Endodermal cell (in vitro differentiated cells): ENCODE measurements around the gene PP2D1. TPM values are rescaled to one million over a fixed set of nuclear protein-coding genes. Genes with fewer than 3 reads are reported as not detected.
"Not testable (repeated sequence)": the region's sequence is repeated elsewhere in the genome, so short reads cannot be mapped to it uniquely, and the experiment has no call there.

Source experiments
- DNase-seq: peaks from one replicate; pipeline ENCODE4 v3.0.0-alpha.2; 2017
- H3K27ac ChIP-seq: 2 replicates; pipeline ENCODE4 v1.5.1; 2013; ENCODE audit warnings: mild to moderate bottlenecking, low read depth, low read length, moderate library complexity
- H3K27me3 ChIP-seq: 2 replicates; pipeline ENCODE4 v1.6.1; 2013; ENCODE audit warnings: mild to moderate bottlenecking, low read length, moderate library complexity; ENCODE audit not compliant: insufficient read depth, control insufficient read depth, poor library complexity, severe bottlenecking
- H3K36me3 ChIP-seq: 2 replicates; pipeline ENCODE4 v1.7.0; 2013; ENCODE audit warnings: mild to moderate bottlenecking, low read length, moderate library complexity; ENCODE audit not compliant: control insufficient read depth, insufficient read depth
- H3K4me1 ChIP-seq: one replicate; pipeline ENCODE4 v1.7.0; 2013; ENCODE audit warnings: low read length; ENCODE audit not compliant: control insufficient read depth, insufficient read depth
- H3K4me3 ChIP-seq: 2 replicates; pipeline ENCODE4 v1.5.1; 2013; ENCODE audit warnings: mild to moderate bottlenecking, low read length, moderate library complexity
- H3K9ac ChIP-seq: 2 replicates; pipeline ENCODE4 v1.6.1; 2013; ENCODE audit warnings: mild to moderate bottlenecking, low read length, moderate library complexity; ENCODE audit not compliant: poor library complexity, severe bottlenecking; ENCODE audit errors: extremely low read depth
- H3K9me3 ChIP-seq: 2 replicates; pipeline ENCODE4 v1.6.1; 2013; ENCODE audit warnings: mild to moderate bottlenecking, low read length, moderate library complexity; ENCODE audit not compliant: control insufficient read depth
- H3K27ac Mint-ChIP-seq: 2 replicates; pipeline ENCODE4 v1.8.0; 2020; ENCODE audit warnings: mixed read lengths
- H3K27me3 Mint-ChIP-seq: 2 replicates; pipeline ENCODE4 v1.8.0; 2021; ENCODE audit warnings: mild to moderate bottlenecking, mixed read lengths; ENCODE audit not compliant: insufficient read depth
- H3K36me3 Mint-ChIP-seq: 2 replicates; pipeline ENCODE4 v1.8.0; 2020; ENCODE audit warnings: low read depth, mixed read lengths
- H3K4me1 Mint-ChIP-seq: 2 replicates; pipeline ENCODE4 v1.8.0; 2020; ENCODE audit warnings: mixed read lengths
- H3K4me3 Mint-ChIP-seq: 2 replicates; pipeline ENCODE4 v1.8.0; 2020; ENCODE audit warnings: mild to moderate bottlenecking, moderate library complexity, mixed read lengths
- H3K9me3 Mint-ChIP-seq: 2 replicates; pipeline ENCODE4 v1.8.0; 2020; ENCODE audit warnings: mild to moderate bottlenecking, mixed read lengths
- WGBS, 2 experiments: methylation state at CpG; one replicate each; pipeline versions ENCODE4 v1.1.5 to v1.1.7; 2013; ENCODE audit warnings: missing lambda C conversion rate in 2 of 2, mixed read lengths in 1 of 2; ENCODE audit not compliant: insufficient coverage in 1 of 2, insufficient read length in 1 of 2; 5-methylcytosine and 5-hydroxymethylcytosine counted together
- total RNA-seq, 2 donors: library from RNA; stranded (reverse); fragmentation: NEBNext Ultra II Directional in 1 of 2; extraction: Animal tissue kit (Norgen Biotek cat#: 25700) in 1 of 2; gene quantifications; 2 replicates in 1 of 2; 3 replicates in 1 of 2; pipeline ENCODE4 v1.2.1, GENCODE V29; 2021
- TF ChIP-seq, protein P1 (sequence below): fragments of 200-600 bp; sonication (generic); conservative IDR thresholded peaks from 2 replicates; pipeline ENCODE4 v1.5.0; 2021; ENCODE audit warnings: antibody characterized with exemption, mild to moderate bottlenecking

The PP2D1 gene
- total RNA-seq, 2 donors from 2014 or later: not detected

DNA sequence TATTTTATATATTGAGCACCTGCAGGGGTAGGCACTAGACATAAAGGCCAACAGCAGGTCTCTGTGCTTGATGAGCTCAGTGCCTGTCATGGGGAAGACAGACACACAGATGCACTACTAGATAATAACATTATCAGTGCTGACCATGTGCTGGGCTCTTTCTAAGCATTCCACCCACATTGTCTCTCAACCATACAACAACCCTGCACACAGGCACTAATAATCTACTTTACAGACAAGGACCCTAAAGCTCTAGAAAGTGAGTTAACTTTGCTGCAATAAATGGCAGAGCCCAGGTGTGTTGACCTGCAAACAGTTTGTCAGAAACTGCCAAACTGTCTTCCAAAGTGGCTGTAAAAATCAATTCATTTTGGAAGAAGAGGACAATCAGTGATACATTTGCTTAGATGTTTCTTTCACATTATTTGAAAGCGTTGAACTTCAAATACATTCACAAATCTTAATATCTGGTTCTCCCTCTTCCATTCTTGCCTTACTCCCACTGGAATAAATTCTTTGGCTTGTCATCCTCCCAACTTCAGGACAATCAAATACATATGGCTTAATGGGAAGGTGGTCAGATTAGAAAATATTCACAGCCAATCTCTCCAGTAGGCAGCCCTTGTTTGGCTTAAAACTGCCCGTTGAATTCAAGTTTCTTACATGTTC lies 11.0 kb upstream of the PP2D1 start:
- no peak for DNase-seq
- no peaks in the 10 kb centered on the region for H3K36me3 ChIP-seq
- no peaks in the 10 kb centered on the region for H3K4me1 ChIP-seq
- no peak overlapping the region for H3K9ac ChIP-seq
- Mint-ChIP-seq H3K36me3 (no peaks in the 10 kb centered on the region), H3K4me3 (no peak overlapping the region), H3K4me1 (peaks cover 5% of the 10 kb centered on the region), H3K27ac (no peak overlapping the region), H3K27me3 (no peaks in the 10 kb centered on the region), H3K9me3 (no peaks in the 10 kb centered on the region)
- TF ChIP-seq, protein P1, sequence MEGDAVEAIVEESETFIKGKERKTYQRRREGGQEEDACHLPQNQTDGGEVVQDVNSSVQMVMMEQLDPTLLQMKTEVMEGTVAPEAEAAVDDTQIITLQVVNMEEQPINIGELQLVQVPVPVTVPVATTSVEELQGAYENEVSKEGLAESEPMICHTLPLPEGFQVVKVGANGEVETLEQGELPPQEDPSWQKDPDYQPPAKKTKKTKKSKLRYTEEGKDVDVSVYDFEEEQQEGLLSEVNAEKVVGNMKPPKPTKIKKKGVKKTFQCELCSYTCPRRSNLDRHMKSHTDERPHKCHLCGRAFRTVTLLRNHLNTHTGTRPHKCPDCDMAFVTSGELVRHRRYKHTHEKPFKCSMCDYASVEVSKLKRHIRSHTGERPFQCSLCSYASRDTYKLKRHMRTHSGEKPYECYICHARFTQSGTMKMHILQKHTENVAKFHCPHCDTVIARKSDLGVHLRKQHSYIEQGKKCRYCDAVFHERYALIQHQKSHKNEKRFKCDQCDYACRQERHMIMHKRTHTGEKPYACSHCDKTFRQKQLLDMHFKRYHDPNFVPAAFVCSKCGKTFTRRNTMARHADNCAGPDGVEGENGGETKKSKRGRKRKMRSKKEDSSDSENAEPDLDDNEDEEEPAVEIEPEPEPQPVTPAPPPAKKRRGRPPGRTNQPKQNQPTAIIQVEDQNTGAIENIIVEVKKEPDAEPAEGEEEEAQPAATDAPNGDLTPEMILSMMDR: no peak
- H3K4me3 ChIP-seq: no peak overlapping the region
- 81 to 90% methylated on average over 2 of the region's 2 CpGs for WGBS, 2 experiments
- H3K27me3 ChIP-seq: no peaks in the 10 kb centered on the region
- H3K27ac ChIP-seq: no peak overlapping the region
- H3K9me3 ChIP-seq: no peaks in the 10 kb centered on the region

DNA sequence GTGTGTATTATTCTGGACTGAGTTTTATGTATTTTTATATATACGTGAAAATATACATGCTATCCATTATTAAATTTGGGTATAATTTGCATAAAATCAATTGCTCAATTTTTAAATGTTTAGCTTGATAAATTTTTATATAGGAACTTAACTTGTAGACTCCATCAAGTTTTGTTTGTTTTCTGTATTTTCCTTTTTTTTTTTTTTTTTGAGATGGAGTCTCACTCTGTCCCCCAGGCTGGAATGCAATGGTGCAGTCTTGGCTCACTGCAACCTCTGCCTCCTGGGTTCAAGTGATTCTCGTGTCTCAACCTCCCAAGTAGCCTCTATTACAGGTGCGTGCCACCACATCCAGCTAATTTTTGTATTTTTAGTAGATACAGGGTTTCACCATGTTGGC lies 4.0 kb upstream of the PP2D1 start:
- H3K27ac ChIP-seq, DNase-seq, H3K4me1 ChIP-seq, H3K27me3 Mint-ChIP-seq, H3K36me3 ChIP-seq, H3K9me3 Mint-ChIP-seq, H3K9ac ChIP-seq, H3K9me3 ChIP-seq, H3K27ac Mint-ChIP-seq, H3K27me3 ChIP-seq, H3K4me3 ChIP-seq, H3K4me1 Mint-ChIP-seq, H3K4me3 Mint-ChIP-seq, H3K36me3 Mint-ChIP-seq: not testable (repeated sequence)
- WGBS, 2 experiments: 82 to 94% methylated on average over 2 of the region's 3 CpGs

DNA sequence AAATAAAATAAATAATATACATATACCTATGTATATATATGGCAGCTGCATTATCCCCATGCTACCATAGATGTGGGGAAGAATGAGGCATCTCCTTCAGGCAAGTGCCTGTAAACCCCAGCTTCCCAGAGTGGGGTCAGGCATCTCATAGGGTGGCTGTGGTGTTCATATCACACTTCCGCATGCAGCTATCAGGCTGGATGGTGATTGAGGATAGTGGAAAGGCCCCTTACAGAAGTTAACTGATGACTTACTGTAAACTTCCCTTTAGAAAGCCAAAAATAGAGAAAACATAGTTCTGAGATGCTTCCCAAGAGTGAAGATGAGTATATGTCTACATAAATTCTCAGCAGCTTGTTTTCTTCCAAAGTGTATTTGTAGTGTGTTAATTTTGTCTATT lies 3.5 kb upstream of the PP2D1 start:
- no peaks in the 10 kb centered on the region for H3K4me1 Mint-ChIP-seq
- H3K27ac Mint-ChIP-seq: no peak overlapping the region
- WGBS, 2 experiments: 64% methylated on average over 1 of the region's 1 CpG; no CpG with 5 or more reads in 1 of the 2 experiments
- TF ChIP-seq, protein P1: no peak
- H3K27ac ChIP-seq: no peak overlapping the region
- H3K4me3 Mint-ChIP-seq: no peak overlapping the region
- H3K27me3 ChIP-seq: no peaks in the 10 kb centered on the region
- no peaks in the 10 kb centered on the region for H3K9me3 Mint-ChIP-seq
- H3K4me1 ChIP-seq: no peaks in the 10 kb centered on the region
- no peaks in the 10 kb centered on the region for H3K9me3 ChIP-seq
- no peaks in the 10 kb centered on the region for H3K36me3 Mint-ChIP-seq
- no peak for DNase-seq
- no peak overlapping the region for H3K4me3 ChIP-seq
- no peaks in the 10 kb centered on the region for H3K36me3 ChIP-seq
- H3K27me3 Mint-ChIP-seq: no peaks in the 10 kb centered on the region
- no peak overlapping the region for H3K9ac ChIP-seq

DNA sequence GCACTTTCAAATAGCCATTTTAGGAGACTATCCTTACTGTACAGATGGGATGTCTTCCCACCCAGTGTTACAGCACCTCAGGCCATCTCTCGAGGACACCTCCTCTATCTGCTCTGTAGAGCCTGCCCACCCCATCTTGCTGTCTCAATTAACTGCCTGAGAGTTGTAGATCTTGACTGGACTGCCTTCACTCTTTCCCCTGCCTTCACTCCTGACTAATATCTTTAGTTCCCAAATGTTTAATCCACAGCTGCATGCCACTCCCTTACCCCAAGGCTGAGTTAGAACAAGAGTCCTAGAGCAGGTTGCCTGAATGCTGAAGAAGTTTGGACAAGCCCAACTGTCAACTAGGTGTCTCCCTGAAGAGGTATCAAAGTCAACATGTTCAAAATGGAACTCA lies 1.3 kb upstream of the PP2D1 start:
- Histone ChIP-seq H3K36me3 (no peaks in the 10 kb centered on the region), H3K9ac (no peak overlapping the region), H3K9me3 (no peaks in the 10 kb centered on the region), H3K27me3 (no peaks in the 10 kb centered on the region), H3K4me1 (no peaks in the 10 kb centered on the region), H3K27ac (no peak overlapping the region), H3K4me3 (no peak overlapping the region)
- no peaks in the 10 kb centered on the region for H3K4me1 Mint-ChIP-seq
- H3K27me3 Mint-ChIP-seq: no peaks in the 10 kb centered on the region
- H3K4me3 Mint-ChIP-seq: no peak overlapping the region
- no peaks in the 10 kb centered on the region for H3K36me3 Mint-ChIP-seq
- H3K27ac Mint-ChIP-seq: no peak overlapping the region
- TF ChIP-seq, protein P1: no peak
- WGBS, 2 experiments: 88% methylated on average over 1 of the region's 1 CpG; no CpG with 5 or more reads in 1 of the 2 experiments
- DNase-seq: no peak
- H3K9me3 Mint-ChIP-seq: no peaks in the 10 kb centered on the region
